HCT116 (cell line): ENCODE measurements around the gene FANK1. TPM values are rescaled to one million over a fixed set of nuclear protein-coding genes. Genes with fewer than 3 reads are reported as not detected.

Experiments used
- ATAC-seq: fragments of 200-7000 bp; cut with Tn5 transposase; 2 replicates; pipeline ENCODE4 v1.9.1; 2020; ENCODE audit warnings: mild to moderate bottlenecking, moderate library complexity
- BruUV-seq: library from RNA; stranded (reverse); fragments of 400-500 nt; replicated peaks from 2 replicates; lab custom pipeline; 2021; lab: Mats Ljungman, UMichigan
- CTCF ChIA-PET: fragments of 300-600 bp; sonication (Branson Sonifier 250); formaldehyde crosslinking; loops from one replicate; lab custom pipeline; 2021; ENCODE audit warnings: antibody characterized with exemption; lab: Charles Lee
- POLR2A ChIA-PET: fragments of 300-600, 350-600 bp; sonication (Branson Sonifier 250); formaldehyde crosslinking; loops from one replicate; lab custom pipeline; 2021; ENCODE audit warnings: antibody characterized with exemption; lab: Charles Lee
- RAD21 ChIA-PET, 2 experiments: fragments of 300-600 bp; sonication (Branson Sonifier 250); formaldehyde crosslinking; loops; one replicate each; lab custom pipeline; 2023; ENCODE audit warnings: low total read pairs in 2 of 2; ENCODE audit not compliant: uncharacterized antibody in 2 of 2, unreplicated experiment in 2 of 2, low non-redundant PET in 1 of 2; lab: Charles Lee
- DNase-seq: peaks from one replicate; pipeline ENCODE4 v3.0.0-alpha.2; 2010; ENCODE audit warnings: low read depth, low spot score
- H2AFZ ChIP-seq: fragments of 200-600 bp; shearing (Covaris generic), sonication (generic); 2 replicates; pipeline ENCODE4 v1.6.1; 2017; ENCODE audit warnings: low read depth, mixed run types, mixed read lengths, antibody characterized with exemption, low read length; ENCODE audit not compliant: poor library complexity, severe bottlenecking
- H3K27ac ChIP-seq: 2 replicates; pipeline ENCODE4 v1.5.1; 2012; ENCODE audit warnings: low read depth, low read length
- H3K27me3 ChIP-seq: fragments of 200-600 bp; sonication (generic); 2 replicates; pipeline ENCODE4 v1.6.1; 2016; ENCODE audit warnings: mixed run types, low read length, mixed read lengths; ENCODE audit not compliant: insufficient read depth
- H3K36me3 ChIP-seq, 2 experiments: fragments of 200-500 bp in 1 of 2; fragments of 200-600 bp in 1 of 2; sonication (Bioruptor generic) in 1 of 2; sonication (generic) in 1 of 2; 2 replicates each; pipeline versions ENCODE4 v1.5.1 to v1.6.1; 2014 to 2016; ENCODE audit warnings: low read length in 2 of 2, inconsistent platforms in 1 of 2, mixed read lengths in 1 of 2, mixed run types in 1 of 2; ENCODE audit not compliant: insufficient read depth in 2 of 2, control insufficient read depth in 1 of 2
- H3K4me1 ChIP-seq, 2 experiments: fragments of 200-600 bp in 1 of 2; sonication (generic) in 1 of 2; 2 replicates each; pipeline versions ENCODE4 v1.5.1 to v1.6.1; 2012 to 2017; ENCODE audit warnings: low read length in 2 of 2, inconsistent platforms in 1 of 2, mild to moderate bottlenecking in 1 of 2, mixed read lengths in 1 of 2, mixed run types in 1 of 2, moderate library complexity in 1 of 2; ENCODE audit not compliant: insufficient read depth in 2 of 2, control insufficient read depth in 1 of 2
- H3K4me2 ChIP-seq: fragments of 200-600 bp; sonication (generic); 2 replicates; pipeline ENCODE4 v1.6.1; 2017; ENCODE audit warnings: mixed run types, low read length, mixed read lengths
- H3K4me3 ChIP-seq, 2 experiments: fragments of 200-600 bp in 1 of 2; sonication (generic) in 1 of 2; replicated peaks in 1 of 2; 2 replicates each; pipeline ENCODE4 v1.5.1; 2011 to 2016; ENCODE audit warnings: low read length in 2 of 2, control low read depth in 1 of 2, low read depth in 1 of 2, mild to moderate bottlenecking in 1 of 2, mixed read lengths in 1 of 2, mixed run types in 1 of 2
- H3K79me2 ChIP-seq: fragments of 200-600 bp; sonication (generic); 2 replicates; pipeline ENCODE4 v1.6.1; 2017; ENCODE audit warnings: mild to moderate bottlenecking, mixed run types, low read length, moderate library complexity, mixed read lengths; ENCODE audit not compliant: insufficient read depth
- H3K9ac ChIP-seq: fragments of 200-600 bp; sonication (generic); 2 replicates; pipeline ENCODE4 v1.6.1; 2016; ENCODE audit warnings: low read length, mixed read lengths
- H3K9me2 ChIP-seq: fragments of 200-600 bp; sonication (generic), shearing (Covaris generic); 2 replicates; pipeline ENCODE4 v1.6.1; 2017; ENCODE audit warnings: mixed run types, mild to moderate bottlenecking, moderate library complexity; ENCODE audit not compliant: insufficient read depth
- H3K9me3 ChIP-seq, 2 experiments: fragments of 200-500 bp in 1 of 2; fragments of 200-600 bp in 1 of 2; sonication (Bioruptor generic) in 1 of 2; sonication (generic) in 1 of 2; 2 replicates each; pipeline ENCODE4 v1.6.1; 2014 to 2017; ENCODE audit warnings: low read length in 2 of 2, mixed read lengths in 2 of 2, inconsistent platforms in 1 of 2, low read depth in 1 of 2, mild to moderate bottlenecking in 1 of 2, mixed run types in 1 of 2, moderate library complexity in 1 of 2; ENCODE audit not compliant: control insufficient read depth in 1 of 2, insufficient read depth in 1 of 2
- H4K20me1 ChIP-seq: fragments of 200-600 bp; sonication (generic), shearing (Covaris generic); 2 replicates; pipeline ENCODE4 v1.6.1; 2017; ENCODE audit warnings: mixed run types, mild to moderate bottlenecking, moderate library complexity; ENCODE audit not compliant: insufficient read depth
- ELF1 ChIP-seq: IDR thresholded peaks from 2 replicates; pipeline ENCODE4 v1.6.1; 2012; ENCODE audit warnings: low read depth, borderline replicate concordance
- EZH2phosphoT487 ChIP-seq: fragments of 200-600 bp; IDR thresholded peaks from 2 replicates; pipeline ENCODE4 v1.6.1; 2018; ENCODE audit warnings: antibody characterized with exemption, borderline replicate concordance
- POLR2A ChIP-seq: IDR thresholded peaks from 2 replicates; pipeline ENCODE4 v1.7.0; 2011; ENCODE audit warnings: borderline replicate concordance; ENCODE audit not compliant: insufficient read depth, insufficient read length; ENCODE audit errors: extremely low read depth
- intact Hi-C: fragments of 100-400 bp; cut with micrococcal nuclease; formaldehyde crosslinking; loops from 2 replicates; pipeline ENCODE4 v1.10.0; 2022
- total RNA-seq: library from RNA; stranded (reverse); gene quantifications from one replicate; pipeline ENCODE4 v1.2.1, GENCODE V29; 2021; ENCODE audit not compliant: unreplicated experiment
- TF ChIP-seq, protein P1 (sequence below): IDR thresholded peaks from 2 replicates; pipeline ENCODE4 v1.6.1; 2012; ENCODE audit warnings: low read depth

FANK1 gene
- total RNA-seq, 1 experiment from 2014 or later: 5.4 TPM

DNA sequence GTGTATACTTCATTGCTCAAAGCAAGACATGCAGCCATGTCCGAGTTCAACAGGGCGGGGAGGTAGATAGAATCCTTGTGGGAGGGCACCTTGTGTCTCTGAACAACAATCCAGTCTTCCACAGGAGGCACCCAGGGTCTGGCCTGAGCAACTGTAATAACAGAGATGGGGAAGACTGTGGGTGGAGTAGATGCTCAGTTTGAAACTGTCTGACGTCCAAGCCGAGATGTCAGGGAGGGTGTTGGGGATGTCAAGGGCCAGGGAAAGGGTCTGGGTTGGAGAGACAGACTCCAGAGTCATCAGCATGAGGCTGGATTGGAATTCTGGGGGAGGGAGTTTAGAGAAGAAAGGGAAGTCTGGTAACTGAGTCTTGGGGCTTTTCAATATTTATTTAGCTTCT, 88.0 kb downstream of the FANK1 start:
- H2AFZ ChIP-seq: no peak overlapping the region
- BruUV-seq: no TSS peak
- TF ChIP-seq EZH2phosphoT487 (no peak), ELF1 (no peak), POLR2A (no peak)
- TF ChIP-seq, all 23 proteins: peak for 0
- H3K36me3 ChIP-seq: no peaks in the 10 kb centered on the region
- no peak for ATAC-seq
- no peaks in the 10 kb centered on the region for H3K9me3 ChIP-seq
- H3K4me2 ChIP-seq: no peak overlapping the region
- no peaks in the 10 kb centered on the region for H3K79me2 ChIP-seq
- peaks cover 15% of the 10 kb centered on the region; the same call in 1 of the 2 replicates for H3K27me3 ChIP-seq
- H3K9ac ChIP-seq: no peak overlapping the region
- intact Hi-C loops: loop anchor here (5.0 kb wide), 3 partner anchors 113 to 1868 kb away; partner anchors contain the start of gene ADAM12
- no peak for DNase-seq
- no peaks in the 10 kb centered on the region for H3K4me1 ChIP-seq
- RAD21 ChIA-PET: no interaction called here
- no peak overlapping the region for H3K4me3 ChIP-seq
- CTCF ChIA-PET: no interaction called here
- no peaks in the 10 kb centered on the region for H3K9me2 ChIP-seq
- H4K20me1 ChIP-seq: no peaks in the 10 kb centered on the region
- POLR2A ChIA-PET: no interaction called here
- no peak overlapping the region for H3K27ac ChIP-seq

DNA sequence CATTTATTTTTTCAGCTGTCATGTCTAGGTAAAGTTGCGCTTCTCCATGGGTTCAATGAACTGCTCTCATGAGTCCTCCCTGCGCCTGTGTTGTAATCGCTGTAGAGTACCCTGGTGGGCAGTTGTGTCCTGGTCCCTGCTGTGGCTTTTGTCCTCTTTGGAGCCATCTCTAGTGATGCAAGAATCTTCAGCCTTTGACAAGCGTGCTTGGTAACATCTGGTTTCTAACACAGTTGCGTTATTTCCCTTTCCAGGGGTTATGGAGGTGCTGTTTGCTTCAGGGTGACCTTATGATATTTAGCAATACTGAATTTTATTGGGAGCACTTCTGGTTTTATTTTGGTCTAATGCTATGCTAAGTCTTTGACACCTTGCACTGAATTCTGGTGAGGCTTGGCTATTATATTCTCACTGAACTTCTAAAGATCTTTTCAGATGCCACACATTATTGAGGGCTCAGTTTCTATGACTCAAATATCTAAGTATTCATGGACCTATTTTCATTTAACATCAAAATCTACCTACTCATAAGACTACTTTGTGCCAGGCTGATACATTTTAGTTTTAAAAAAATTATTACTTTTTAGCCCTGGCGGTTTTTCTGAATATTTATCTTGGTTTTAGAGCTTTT, 88.6 kb downstream of the FANK1 start:
- Histone ChIP-seq H3K79me2 (no peaks in the 10 kb centered on the region), H3K27ac (no peak overlapping the region), H3K4me1 (no peaks in the 10 kb centered on the region), H3K4me2 (no peak overlapping the region), H3K9me2 (no peaks in the 10 kb centered on the region), H3K27me3 (peaks cover 15% of the 10 kb centered on the region; the same call in 1 of the 2 replicates), H4K20me1 (no peaks in the 10 kb centered on the region), H2AFZ (no peak overlapping the region), H3K9ac (no peak overlapping the region), H3K9me3 (no peaks in the 10 kb centered on the region), H3K4me3 (no peak overlapping the region), H3K36me3 (no peaks in the 10 kb centered on the region)
- ATAC-seq (no peak), DNase-seq (no peak)
- intact Hi-C loops: loop anchor here (5.0 kb wide), 3 partner anchors 112 to 1867 kb away; partner anchors contain the start of gene ADAM12
- POLR2A ChIA-PET: no interaction called here
- CTCF ChIA-PET: interaction anchor here (1.1 kb wide), 1 partner anchor 519 kb away, joined by 3 read pairs; no protein-coding TSS in a partner anchor
- BruUV-seq: no TSS peak
- RAD21 ChIA-PET: no interaction called here
- TF ChIP-seq, protein P1, sequence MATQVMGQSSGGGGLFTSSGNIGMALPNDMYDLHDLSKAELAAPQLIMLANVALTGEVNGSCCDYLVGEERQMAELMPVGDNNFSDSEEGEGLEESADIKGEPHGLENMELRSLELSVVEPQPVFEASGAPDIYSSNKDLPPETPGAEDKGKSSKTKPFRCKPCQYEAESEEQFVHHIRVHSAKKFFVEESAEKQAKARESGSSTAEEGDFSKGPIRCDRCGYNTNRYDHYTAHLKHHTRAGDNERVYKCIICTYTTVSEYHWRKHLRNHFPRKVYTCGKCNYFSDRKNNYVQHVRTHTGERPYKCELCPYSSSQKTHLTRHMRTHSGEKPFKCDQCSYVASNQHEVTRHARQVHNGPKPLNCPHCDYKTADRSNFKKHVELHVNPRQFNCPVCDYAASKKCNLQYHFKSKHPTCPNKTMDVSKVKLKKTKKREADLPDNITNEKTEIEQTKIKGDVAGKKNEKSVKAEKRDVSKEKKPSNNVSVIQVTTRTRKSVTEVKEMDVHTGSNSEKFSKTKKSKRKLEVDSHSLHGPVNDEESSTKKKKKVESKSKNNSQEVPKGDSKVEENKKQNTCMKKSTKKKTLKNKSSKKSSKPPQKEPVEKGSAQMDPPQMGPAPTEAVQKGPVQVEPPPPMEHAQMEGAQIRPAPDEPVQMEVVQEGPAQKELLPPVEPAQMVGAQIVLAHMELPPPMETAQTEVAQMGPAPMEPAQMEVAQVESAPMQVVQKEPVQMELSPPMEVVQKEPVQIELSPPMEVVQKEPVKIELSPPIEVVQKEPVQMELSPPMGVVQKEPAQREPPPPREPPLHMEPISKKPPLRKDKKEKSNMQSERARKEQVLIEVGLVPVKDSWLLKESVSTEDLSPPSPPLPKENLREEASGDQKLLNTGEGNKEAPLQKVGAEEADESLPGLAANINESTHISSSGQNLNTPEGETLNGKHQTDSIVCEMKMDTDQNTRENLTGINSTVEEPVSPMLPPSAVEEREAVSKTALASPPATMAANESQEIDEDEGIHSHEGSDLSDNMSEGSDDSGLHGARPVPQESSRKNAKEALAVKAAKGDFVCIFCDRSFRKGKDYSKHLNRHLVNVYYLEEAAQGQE: no peak
